H1 (cell line): ENCODE results near the gene RPL28. TPM values are rescaled to one million over a fixed set of nuclear protein-coding genes. Genes with fewer than 3 reads are reported as not detected.
A peak's percentile ranks its signal among the peaks of the same experiment; 100 is the strongest.

Source experiments
- BCL11A ChIP-seq, 2 experiments: IDR thresholded peaks; one replicate each; pipeline ENCODE4 v1.6.1; 2011; ENCODE audit warnings: low read depth in 2 of 2, low read length in 2 of 2, mild to moderate bottlenecking in 2 of 2
- CBX5 ChIP-seq: fragments of 300-800, 300-1000 bp; sonication (generic); IDR thresholded peaks from 2 replicates; pipeline ENCODE4 v1.7.1; 2016; ENCODE audit warnings: antibody characterized with exemption, low read length, low read depth
- CEBPB ChIP-seq: IDR thresholded peaks from 2 replicates; pipeline ENCODE4 v1.6.1; 2012; ENCODE audit warnings: low read depth, low read length
- GTF2F1 ChIP-seq: IDR thresholded peaks from 2 replicates; pipeline ENCODE4 v1.6.1; 2012; ENCODE audit warnings: low read depth, low read length, improper control_type of control experiment, borderline replicate concordance
- POLR2A ChIP-seq, 2 experiments: IDR thresholded peaks; 1 replicate in 1 of 2; 2 replicates in 1 of 2; pipeline ENCODE4 v1.6.1; 2011; ENCODE audit warnings: low read depth in 2 of 2, low read length in 2 of 2, mild to moderate bottlenecking in 2 of 2; ENCODE audit errors: control extremely low read depth in 1 of 2
- SP1 ChIP-seq: IDR thresholded peaks from 2 replicates; pipeline ENCODE4 v1.6.1; 2011; ENCODE audit warnings: low read depth, low read length
- polyA plus RNA-seq, 7 experiments: library from polyadenylated mRNA; depleted of rRNA in 3 of 7; stranded (reverse) in 5 of 7; unstranded in 2 of 7; fragments of >200 nt in 5 of 7; fragments of 200-250 nt in 2 of 7; gene quantifications; 1 replicate in 5 of 7; 2 replicates in 1 of 7; 4 replicates in 1 of 7; pipeline versions ENCODE4 v1.2.1 to v1.2.3, GENCODE V29; 2011 to 2013; ENCODE audit warnings: missing spikeins in 2 of 7, mixed read lengths in 2 of 7
- total RNA-seq: library from RNA; stranded (reverse); fragmentation: NEBNext Ultra II Directional; extraction: Animal tissue kit (Norgen Biotek cat#: 25700); gene quantifications from 2 replicates; pipeline ENCODE4 v1.2.1, GENCODE V29; 2021

The RPL28 gene
- total and polyA plus RNA-seq, 2 of the 8 experiments (the other 6 are each of a cell fraction or from before 2014, with no cell fraction given) = 2,123 to 8,402 TPM

DNA sequence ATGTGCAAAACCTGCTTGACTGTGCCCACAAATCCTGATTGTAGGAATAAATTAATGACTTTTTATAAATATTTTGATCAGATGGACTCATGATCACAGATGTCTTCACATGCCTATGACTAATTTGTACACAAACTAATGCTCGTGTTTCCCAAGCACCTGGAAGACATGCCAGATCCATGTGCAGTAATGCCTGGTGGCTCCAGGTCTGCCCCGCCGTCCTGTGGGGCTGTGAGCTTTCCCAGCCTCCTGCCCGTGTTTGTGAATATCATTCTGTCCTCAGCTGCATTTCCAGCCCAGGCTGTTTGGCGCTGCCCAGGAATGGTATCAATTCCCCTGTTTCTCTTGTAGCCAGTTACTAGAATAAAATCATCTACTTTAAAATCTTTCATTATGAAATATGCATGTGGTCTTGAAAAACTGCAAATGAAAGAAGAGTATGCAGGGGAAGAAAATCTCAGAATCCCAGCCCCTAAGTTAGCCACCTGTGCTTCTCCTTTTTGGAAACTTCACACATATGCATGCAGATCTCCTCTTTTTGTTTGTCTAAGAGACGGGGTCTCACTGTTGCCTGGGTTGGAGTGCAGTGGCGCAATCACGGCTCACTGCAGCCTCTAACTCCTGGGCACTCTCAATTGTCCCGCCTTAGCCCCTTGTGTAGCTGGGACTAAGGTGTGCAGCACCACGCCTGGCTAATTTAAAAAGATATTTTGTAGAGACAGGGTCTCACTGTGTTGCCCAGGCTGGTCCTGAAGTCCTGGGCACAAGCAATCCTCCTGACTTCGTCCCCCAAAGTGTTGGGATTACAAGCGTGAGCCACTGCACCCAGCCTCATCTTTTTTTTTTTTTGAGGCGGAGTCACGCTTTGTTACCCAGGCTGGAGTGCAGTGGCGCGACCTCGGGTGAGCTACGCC is 6.2 kb downstream of the RPL28 start (continued):
- TF ChIP-seq CEBPB = peak; percentile 77
- TF ChIP-seq GTF2F1 = no peak
- no peak for TF ChIP-seq SP1
- no peak for TF ChIP-seq BCL11A (IDR thresholded peaks at IDR 0.05; ENCODE audit: low read depth in 2 of 2, low read length in 2 of 2)
- TF ChIP-seq CBX5 = no peak
- TF ChIP-seq POLR2A (IDR thresholded peaks at IDR 0.05; ENCODE audit: control extremely low read depth in 1 of 2, low read depth in 2 of 2, low read length in 2 of 2) = peak in 1 of 2 experiments; percentile 10; a peak in 1 of 3 replicates
